A549 (cell line): Measurements from ENCODE around the gene FAM20C. TPM values are rescaled to one million over a fixed set of nuclear protein-coding genes. Genes with fewer than 3 reads are reported as not detected.

Source experiments
- ATAC-seq, 2 experiments: fragments of 200-7000 bp in 1 of 2; fragments of >200 bp in 1 of 2; cut with Nextera tagmentation in 1 of 2; cut with Tn5 transposase in 1 of 2; 3 replicates each; pipeline versions ENCODE4 v1.8.0 to v1.9.1; 2018 to 2020; ENCODE audit warnings: mild to moderate bottlenecking in 1 of 2, moderate library complexity in 1 of 2
- CTCF ChIA-PET: fragments of 300-600 bp; sonication (Branson Sonifier 250); formaldehyde crosslinking; extraction: SDS; loops from one replicate; lab custom pipeline; 2021; ENCODE audit warnings: antibody characterized with exemption, inconsistent platforms; lab: Yijun Ruan, JAX
- POLR2A ChIA-PET: fragments of 350-600 bp; formaldehyde crosslinking; extraction: SDS; loops from one replicate; lab custom pipeline; 2021; ENCODE audit warnings: antibody characterized with exemption, inconsistent platforms; lab: Yijun Ruan, JAX
- DNase-seq, 2 experiments: peaks; one replicate each; pipeline versions ENCODE4 v3.0.0 to v3.0.0-alpha.2; 2011 to 2016; ENCODE audit warnings: low read depth in 1 of 2, low spot score in 1 of 2
- FAIRE-seq: peaks from 2 replicates; lab custom pipeline; 2011; peaks lifted over from hg19 to GRCh38; lab: Jason Lieb, UNC
- H3K27ac ChIP-seq, 2 experiments: fragments of >200 bp; sonication (Bioruptor Twin); formaldehyde crosslinking; 3 replicates each; pipeline ENCODE4 v1.5.1; 2016 to 2017
- H3K4me1 ChIP-seq: fragments of >200 bp; sonication (Bioruptor Twin); formaldehyde crosslinking; 3 replicates; pipeline ENCODE4 v1.6.1; 2016
- H3K4me2 ChIP-seq: fragments of >200 bp; sonication (Bioruptor Twin); formaldehyde crosslinking; 3 replicates; pipeline ENCODE4 v1.6.1; 2016
- H3K4me3 ChIP-seq: fragments of >200 bp; sonication (Bioruptor Twin); formaldehyde crosslinking; 3 replicates; pipeline ENCODE4 v1.5.1; 2016
- H3K9me3 ChIP-seq: fragments of >200 bp; sonication (Bioruptor Twin); formaldehyde crosslinking; 3 replicates; pipeline ENCODE4 v1.6.1; 2016
- CBX2 ChIP-seq: fragments of 200-600 bp; sonication (generic); IDR thresholded peaks from 2 replicates; pipeline ENCODE4 v1.6.1; 2016; ENCODE audit warnings: low read depth, mild to moderate bottlenecking, borderline replicate concordance
- CBX8 ChIP-seq: fragments of 200-600 bp; sonication (generic); IDR thresholded peaks from 2 replicates; pipeline ENCODE4 v1.6.1; 2016
- EHMT2 ChIP-seq: fragments of 200-600 bp; sonication (generic); IDR thresholded peaks from 2 replicates; pipeline ENCODE4 v1.6.1; 2016; ENCODE audit warnings: antibody characterized with exemption, low read depth, mild to moderate bottlenecking, moderate library complexity
- FOSB ChIP-seq: fragments of 250-450 bp; sonication (Bioruptor Pico); IDR thresholded peaks from 2 replicates; pipeline ENCODE4 v1.5.0; 2020; ENCODE audit warnings: mild to moderate bottlenecking, moderate library complexity
- FOSL2 ChIP-seq, 2 experiments: fragments of 450-650 bp in 1 of 2; fragments of >200 bp in 1 of 2; sonication (Bioruptor Twin) in 1 of 2; formaldehyde crosslinking; IDR thresholded peaks; 2 replicates each; pipeline versions ENCODE4 v1.5.0 to v1.6.1; 2016 to 2020; ENCODE audit warnings: mild to moderate bottlenecking in 1 of 2, moderate library complexity in 1 of 2
- FOXS1 ChIP-seq: fragments of 250-450 bp; sonication (Bioruptor Pico); IDR thresholded peaks from 2 replicates; pipeline ENCODE4 v1.5.0; 2020; ENCODE audit warnings: mild to moderate bottlenecking, moderate library complexity
- HDAC2 ChIP-seq: fragments of 200-600 bp; sonication (generic); IDR thresholded peaks from 2 replicates; pipeline ENCODE4 v1.6.1; 2016
- HOXB13 ChIP-seq: fragments of 250-450 bp; sonication (Bioruptor Pico); IDR thresholded peaks from 2 replicates; pipeline ENCODE4 v1.5.0; 2020; ENCODE audit warnings: low read depth, mild to moderate bottlenecking, moderate library complexity
- HOXB5 ChIP-seq: fragments of 250-450 bp; sonication (Bioruptor Pico); IDR thresholded peaks from 2 replicates; pipeline ENCODE4 v1.5.0; 2020; ENCODE audit warnings: mild to moderate bottlenecking, moderate library complexity
- JUNB ChIP-seq: fragments of >200 bp; sonication (Bioruptor Twin); formaldehyde crosslinking; IDR thresholded peaks from 2 replicates; pipeline ENCODE4 v1.6.1; 2016
- KDM5A ChIP-seq: fragments of 200-600 bp; sonication (generic); IDR thresholded peaks from 2 replicates; pipeline ENCODE4 v1.6.1; 2016; ENCODE audit warnings: antibody characterized with exemption, mild to moderate bottlenecking
- MAFK ChIP-seq: fragments of 450-650 bp; IDR thresholded peaks from 2 replicates; pipeline ENCODE4 v1.6.1; 2014; ENCODE audit not compliant: partially characterized antibody
- MYC ChIP-seq: IDR thresholded peaks from 2 replicates; pipeline ENCODE4 v1.6.1; 2012; ENCODE audit warnings: mild to moderate bottlenecking, inconsistent platforms, low read length, improper control_type of control experiment, borderline replicate concordance
- NPAS2 ChIP-seq: fragments of 250-450 bp; sonication (Bioruptor Pico); IDR thresholded peaks from 2 replicates; pipeline ENCODE4 v1.8.0; 2022; ENCODE audit warnings: mild to moderate bottlenecking, moderate library complexity, borderline replicate concordance
- RNF2 ChIP-seq: fragments of 200-600 bp; sonication (generic); IDR thresholded peaks from 2 replicates; pipeline ENCODE4 v1.6.1; 2016; ENCODE audit warnings: low read depth, mild to moderate bottlenecking, antibody characterized with exemption, moderate library complexity, borderline replicate concordance
- WGBS: methylation state at CpG from one replicate; pipeline ENCODE4 v1.1.6; 2017; ENCODE audit errors: missing lambda C conversion rate; 5-methylcytosine and 5-hydroxymethylcytosine counted together
- polyA plus RNA-seq, 4 experiments: library from polyadenylated mRNA; depleted of rRNA in 3 of 4; stranded (reverse); fragments of >200 nt; fragmentation: RNase III in 1 of 4; extraction: RNeasy Plus Mini Kit Qiagen cat#74134 plus additional on column Dnase treatment in 1 of 4; gene quantifications; 2 replicates in 3 of 4; 3 replicates in 1 of 4; pipeline ENCODE4 v1.2.3, GENCODE V29; 2011 to 2017
- TF ChIP-seq, protein P1 (sequence below): fragments of 250-450 bp; sonication (Bioruptor Pico); IDR thresholded peaks from 2 replicates; pipeline ENCODE4 v1.5.0; 2020; ENCODE audit warnings: low read depth, mild to moderate bottlenecking, moderate library complexity
- TF ChIP-seq, protein P2 (sequence below): fragments of 200-600 bp; sonication (generic); IDR thresholded peaks from 2 replicates; pipeline ENCODE4 v1.6.1; 2016; ENCODE audit warnings: antibody characterized with exemption, mild to moderate bottlenecking, moderate library complexity

Gene FAM20C
- polyA plus RNA-seq, 2 of the 4 experiments (the other 2 are of a cell fraction), result 5.6 to 20.3 TPM

DNA sequence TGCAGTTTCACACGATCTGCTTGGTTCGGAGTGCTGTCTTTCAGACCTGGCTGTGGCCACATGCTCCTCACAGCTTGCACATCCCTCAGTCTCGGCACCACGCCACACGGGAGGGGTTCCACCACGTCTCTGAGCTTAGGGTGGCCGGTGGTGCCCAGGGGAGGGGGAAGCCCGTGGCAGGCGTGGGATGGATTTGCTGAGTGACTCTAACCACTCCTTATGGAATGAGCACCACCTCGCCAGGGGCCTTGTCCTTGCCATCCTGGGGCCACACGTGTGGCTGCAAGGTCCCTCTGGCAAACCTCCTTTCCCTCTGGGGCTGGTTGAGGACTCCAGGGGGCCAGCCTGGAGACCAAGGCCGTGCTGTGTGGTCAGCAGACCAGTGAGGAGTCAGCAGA lies 29.1 kb upstream of the FAM20C start:
- 45% methylated on average over 6 of the region's 12 CpGs for WGBS
- FAIRE-seq (no peak), ATAC-seq (no peak), DNase-seq (no peak)
- H3K4me3 ChIP-seq, result no peak overlapping the region
- no peaks in the 10 kb centered on the region for H3K4me1 ChIP-seq
- H3K27ac ChIP-seq, result no peak overlapping the region
- ChIA-PET CTCF (no interaction called here), POLR2A (no interaction called here)
- no peak overlapping the region for H3K4me2 ChIP-seq
- H3K9me3 ChIP-seq, result no peaks in the 10 kb centered on the region
- no peak for TF ChIP-seq CBX8
- TF ChIP-seq MAFK, result no peak
- TF ChIP-seq HDAC2, result no peak
- TF ChIP-seq EHMT2, result no peak
- no peak for TF ChIP-seq RNF2
- TF ChIP-seq MYC, result no peak

- ATAC-seq (no peak), DNase-seq (no peak), FAIRE-seq (no peak)
- Histone ChIP-seq H3K4me1 (no peaks in the 10 kb centered on the region), H3K9me3 (no peaks in the 10 kb centered on the region), H3K27ac (no peak overlapping the region), H3K4me3 (no peak overlapping the region), H3K4me2 (no peak overlapping the region)
- TF ChIP-seq CBX2 (no peak), HOXB13 (CRISPR knock-in tag) (no peak), JUNB (no peak), NPAS2 (CRISPR knock-in tag) (no peak), FOXS1 (CRISPR knock-in tag) (no peak), EHMT2 (no peak), MYC (no peak), KDM5A (no peak), FOSB (no peak), FOSL2 (IDR thresholded peaks at IDR 0.05) (no peak), FOSL2 (CRISPR knock-in tag; IDR thresholded peaks at IDR 0.05) (no peak), HOXB5 (no peak)
- TF ChIP-seq, protein P1, sequence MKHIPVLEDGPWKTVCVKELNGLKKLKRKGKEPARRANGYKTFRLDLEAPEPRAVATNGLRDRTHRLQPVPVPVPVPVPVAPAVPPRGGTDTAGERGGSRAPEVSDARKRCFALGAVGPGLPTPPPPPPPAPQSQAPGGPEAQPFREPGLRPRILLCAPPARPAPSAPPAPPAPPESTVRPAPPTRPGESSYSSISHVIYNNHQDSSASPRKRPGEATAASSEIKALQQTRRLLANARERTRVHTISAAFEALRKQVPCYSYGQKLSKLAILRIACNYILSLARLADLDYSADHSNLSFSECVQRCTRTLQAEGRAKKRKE (CRISPR knock-in tag), result no peak
- TF ChIP-seq, protein P2, sequence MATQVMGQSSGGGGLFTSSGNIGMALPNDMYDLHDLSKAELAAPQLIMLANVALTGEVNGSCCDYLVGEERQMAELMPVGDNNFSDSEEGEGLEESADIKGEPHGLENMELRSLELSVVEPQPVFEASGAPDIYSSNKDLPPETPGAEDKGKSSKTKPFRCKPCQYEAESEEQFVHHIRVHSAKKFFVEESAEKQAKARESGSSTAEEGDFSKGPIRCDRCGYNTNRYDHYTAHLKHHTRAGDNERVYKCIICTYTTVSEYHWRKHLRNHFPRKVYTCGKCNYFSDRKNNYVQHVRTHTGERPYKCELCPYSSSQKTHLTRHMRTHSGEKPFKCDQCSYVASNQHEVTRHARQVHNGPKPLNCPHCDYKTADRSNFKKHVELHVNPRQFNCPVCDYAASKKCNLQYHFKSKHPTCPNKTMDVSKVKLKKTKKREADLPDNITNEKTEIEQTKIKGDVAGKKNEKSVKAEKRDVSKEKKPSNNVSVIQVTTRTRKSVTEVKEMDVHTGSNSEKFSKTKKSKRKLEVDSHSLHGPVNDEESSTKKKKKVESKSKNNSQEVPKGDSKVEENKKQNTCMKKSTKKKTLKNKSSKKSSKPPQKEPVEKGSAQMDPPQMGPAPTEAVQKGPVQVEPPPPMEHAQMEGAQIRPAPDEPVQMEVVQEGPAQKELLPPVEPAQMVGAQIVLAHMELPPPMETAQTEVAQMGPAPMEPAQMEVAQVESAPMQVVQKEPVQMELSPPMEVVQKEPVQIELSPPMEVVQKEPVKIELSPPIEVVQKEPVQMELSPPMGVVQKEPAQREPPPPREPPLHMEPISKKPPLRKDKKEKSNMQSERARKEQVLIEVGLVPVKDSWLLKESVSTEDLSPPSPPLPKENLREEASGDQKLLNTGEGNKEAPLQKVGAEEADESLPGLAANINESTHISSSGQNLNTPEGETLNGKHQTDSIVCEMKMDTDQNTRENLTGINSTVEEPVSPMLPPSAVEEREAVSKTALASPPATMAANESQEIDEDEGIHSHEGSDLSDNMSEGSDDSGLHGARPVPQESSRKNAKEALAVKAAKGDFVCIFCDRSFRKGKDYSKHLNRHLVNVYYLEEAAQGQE, result no peak
- CTCF ChIA-PET, result no interaction called here
- 56% methylated on average over 25 of the region's 34 CpGs for WGBS
- POLR2A ChIA-PET, result no interaction called here
These were observed 28.1 kb upstream of the FAM20C start for GRCh38 chr7:163971-164881.
